DOHH2 (cell line): ENCODE measurements around the gene GRK1.

Source experiments
- CTCF ChIP-seq: fragments of 200-600 bp; sonication (generic); IDR thresholded peaks from one replicate; pipeline ENCODE4 v1.5.1; 2014; ENCODE audit warnings: antibody characterized with exemption, mild to moderate bottlenecking, low read depth, low read length; ENCODE audit not compliant: poor library complexity, severe bottlenecking
- EZH2phosphoT487 ChIP-seq: fragments of 200-600 bp; sonication (generic); IDR thresholded peaks from 2 replicates; pipeline ENCODE4 v1.6.1; 2017; ENCODE audit warnings: borderline replicate concordance, mild to moderate bottlenecking, antibody characterized with exemption, low read length, moderate library complexity, mixed read lengths

- no peak for TF ChIP-seq CTCF
- no peak for TF ChIP-seq EZH2phosphoT487
Measured at GRCh38 chr13:113628291-113629270, 38.4 kb upstream of the GRK1 start.
